ENCODE data around the gene GGT6.

GRCh38 chr17:4509401-4509800 lies 51.0 kb downstream of the GGT6 start:
- TF ChIP-seq HOXA7 (CRISPR knock-in tag; IDR thresholded peaks at IDR 0.05) (no peak), CTCF (CRISPR knock-in tag; IDR thresholded peaks at IDR 0.05) (no peak), ZNF232 (CRISPR knock-in tag; IDR thresholded peaks at IDR 0.05; ENCODE audit: borderline replicate concordance) (no peak), ZNF780A (CRISPR knock-in tag; IDR thresholded peaks at IDR 0.05) (no peak), ZNF547 (CRISPR knock-in tag; IDR thresholded peaks at IDR 0.05) (no peak), ZBTB2 (CRISPR knock-in tag; IDR thresholded peaks at IDR 0.05; ENCODE audit: low read depth) (no peak), ZNF639 (CRISPR knock-in tag; conservative IDR thresholded peaks at IDR 0.05) (no peak), TP53 (CRISPR knock-in tag; conservative IDR thresholded peaks at IDR 0.05) (no peak), MYC (CRISPR knock-in tag; IDR thresholded peaks at IDR 0.05; ENCODE audit: borderline replicate concordance) (no peak), ATF1 (CRISPR knock-in tag; IDR thresholded peaks at IDR 0.05) (no peak)
